ENCODE results near the gene MFSD6.

- TF ChIP-seq CTCF (IDR thresholded peaks at IDR 0.05) (no peak), EP300 (IDR thresholded peaks at IDR 0.05) (no peak), USF2 (IDR thresholded peaks at IDR 0.05) (no peak), SMC3 (IDR thresholded peaks at IDR 0.05) (no peak), CEBPB (IDR thresholded peaks at IDR 0.05) (no peak), RAD21 (conservative IDR thresholded peaks at IDR 0.05 in 1 of 2, IDR thresholded peaks at IDR 0.05 in 1 of 2) (no peak)
These were observed 80.5 kb downstream of the MFSD6 start for GRCh38 chr2:190488516-190489233.
